Stimulated activated CD4-positive, alpha-beta T cell treated with anti-CD3 and anti-CD28 coated beads, Interleukin-4, amount 100 ng/mL, for 1 hour (primary cell): ENCODE results near the gene ITGB4.

Source experiments
- DNase-seq: peaks from one replicate; pipeline ENCODE4 v3.0.0-alpha.2; 2020

Gene ITGB4

GRCh38 chr17:75698659-75699058, 22.6 kb upstream of the ITGB4 start:
- DNase-seq = no peak

- DNase-seq = no peak
Measured at GRCh38 chr17:75701288-75701687, 20.0 kb upstream of the ITGB4 start.

- no peak for DNase-seq
Measured at GRCh38 chr17:75703191-75703590, 18.1 kb upstream of the ITGB4 start.

GRCh38 chr17:75703591-75703990, 17.7 kb upstream of the ITGB4 start:
- DNase-seq = no peak

GRCh38 chr17:75704963-75705875, 16.0 kb upstream of the ITGB4 start:
- no peak for DNase-seq

- no peak for DNase-seq
Measured at GRCh38 chr17:75706042-75706728, 15.1 kb upstream of the ITGB4 start.

- no peak for DNase-seq
Measured at GRCh38 chr17:75707079-75707571, 14.1 kb upstream of the ITGB4 start.

- no peak for DNase-seq
Measured at GRCh38 chr17:75712446-75712845, 8.8 kb upstream of the ITGB4 start.

- DNase-seq = no peak
Measured at GRCh38 chr17:75719732-75720131, 1.5 kb upstream of the ITGB4 start.

- DNase-seq = no peak
Measured at GRCh38 chr17:75721463-75722011, 278 bp downstream of the ITGB4 start.

- DNase-seq = no peak
Measured at GRCh38 chr17:75722076-75722475, 817 bp downstream of the ITGB4 start.

GRCh38 chr17:75722542-75723095, 1.4 kb downstream of the ITGB4 start:
- DNase-seq = no peak

- no peak for DNase-seq
Measured at GRCh38 chr17:75723171-75723930, 2.1 kb downstream of the ITGB4 start.

- DNase-seq = no peak
Measured at GRCh38 chr17:75724016-75725003, 3.1 kb downstream of the ITGB4 start.

GRCh38 chr17:75725504-75725903, 4.2 kb downstream of the ITGB4 start:
- DNase-seq = no peak

GRCh38 chr17:75727391-75727790, 6.1 kb downstream of the ITGB4 start:
- no peak for DNase-seq

GRCh38 chr17:75729351-75729750, 8.1 kb downstream of the ITGB4 start:
- no peak for DNase-seq

GRCh38 chr17:75730065-75730464, 8.8 kb downstream of the ITGB4 start:
- no peak for DNase-seq

- DNase-seq = no peak
Measured at GRCh38 chr17:75731086-75731715, 9.9 kb downstream of the ITGB4 start.

- no peak for DNase-seq
Measured at GRCh38 chr17:75731716-75732498, 10.6 kb downstream of the ITGB4 start.
